LNCaP clone FGC (cell line): ENCODE data around the gene MEOX1.

ENCODE experiments used
- DNase-seq: peaks from one replicate; pipeline ENCODE4 v3.0.0-alpha.2; 2011; ENCODE audit warnings: low read depth
- H3K4me3 ChIP-seq: 2 replicates; pipeline ENCODE4 v1.5.1; 2011; ENCODE audit warnings: mild to moderate bottlenecking, low read depth, low read length, control low read depth
- TF ChIP-seq, protein P1 (sequence below): IDR thresholded peaks from 2 replicates; pipeline ENCODE4 v1.5.1; 2012; ENCODE audit warnings: mild to moderate bottlenecking; ENCODE audit not compliant: control insufficient read depth, insufficient read depth; ENCODE audit errors: extremely low read depth

MEOX1 gene

DNA sequence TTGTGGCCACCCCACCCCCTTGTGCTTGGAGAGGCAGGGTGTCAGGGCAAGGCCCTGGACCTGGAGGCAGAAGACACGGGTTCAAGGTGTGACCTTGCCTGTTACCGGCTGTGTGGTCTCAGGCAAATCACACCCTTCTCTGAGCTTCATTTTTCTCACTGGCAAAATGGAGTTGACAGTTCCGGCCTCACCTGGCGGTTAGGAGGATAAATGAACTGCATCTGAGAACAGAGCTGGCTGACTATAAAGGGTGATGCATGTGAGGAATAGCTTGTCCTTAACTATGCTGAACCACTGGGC, 4.2 kb upstream of the MEOX1 start:
- no peak for DNase-seq
- no peak overlapping the region for H3K4me3 ChIP-seq
- TF ChIP-seq, protein P1, sequence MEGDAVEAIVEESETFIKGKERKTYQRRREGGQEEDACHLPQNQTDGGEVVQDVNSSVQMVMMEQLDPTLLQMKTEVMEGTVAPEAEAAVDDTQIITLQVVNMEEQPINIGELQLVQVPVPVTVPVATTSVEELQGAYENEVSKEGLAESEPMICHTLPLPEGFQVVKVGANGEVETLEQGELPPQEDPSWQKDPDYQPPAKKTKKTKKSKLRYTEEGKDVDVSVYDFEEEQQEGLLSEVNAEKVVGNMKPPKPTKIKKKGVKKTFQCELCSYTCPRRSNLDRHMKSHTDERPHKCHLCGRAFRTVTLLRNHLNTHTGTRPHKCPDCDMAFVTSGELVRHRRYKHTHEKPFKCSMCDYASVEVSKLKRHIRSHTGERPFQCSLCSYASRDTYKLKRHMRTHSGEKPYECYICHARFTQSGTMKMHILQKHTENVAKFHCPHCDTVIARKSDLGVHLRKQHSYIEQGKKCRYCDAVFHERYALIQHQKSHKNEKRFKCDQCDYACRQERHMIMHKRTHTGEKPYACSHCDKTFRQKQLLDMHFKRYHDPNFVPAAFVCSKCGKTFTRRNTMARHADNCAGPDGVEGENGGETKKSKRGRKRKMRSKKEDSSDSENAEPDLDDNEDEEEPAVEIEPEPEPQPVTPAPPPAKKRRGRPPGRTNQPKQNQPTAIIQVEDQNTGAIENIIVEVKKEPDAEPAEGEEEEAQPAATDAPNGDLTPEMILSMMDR, result no peak

DNA sequence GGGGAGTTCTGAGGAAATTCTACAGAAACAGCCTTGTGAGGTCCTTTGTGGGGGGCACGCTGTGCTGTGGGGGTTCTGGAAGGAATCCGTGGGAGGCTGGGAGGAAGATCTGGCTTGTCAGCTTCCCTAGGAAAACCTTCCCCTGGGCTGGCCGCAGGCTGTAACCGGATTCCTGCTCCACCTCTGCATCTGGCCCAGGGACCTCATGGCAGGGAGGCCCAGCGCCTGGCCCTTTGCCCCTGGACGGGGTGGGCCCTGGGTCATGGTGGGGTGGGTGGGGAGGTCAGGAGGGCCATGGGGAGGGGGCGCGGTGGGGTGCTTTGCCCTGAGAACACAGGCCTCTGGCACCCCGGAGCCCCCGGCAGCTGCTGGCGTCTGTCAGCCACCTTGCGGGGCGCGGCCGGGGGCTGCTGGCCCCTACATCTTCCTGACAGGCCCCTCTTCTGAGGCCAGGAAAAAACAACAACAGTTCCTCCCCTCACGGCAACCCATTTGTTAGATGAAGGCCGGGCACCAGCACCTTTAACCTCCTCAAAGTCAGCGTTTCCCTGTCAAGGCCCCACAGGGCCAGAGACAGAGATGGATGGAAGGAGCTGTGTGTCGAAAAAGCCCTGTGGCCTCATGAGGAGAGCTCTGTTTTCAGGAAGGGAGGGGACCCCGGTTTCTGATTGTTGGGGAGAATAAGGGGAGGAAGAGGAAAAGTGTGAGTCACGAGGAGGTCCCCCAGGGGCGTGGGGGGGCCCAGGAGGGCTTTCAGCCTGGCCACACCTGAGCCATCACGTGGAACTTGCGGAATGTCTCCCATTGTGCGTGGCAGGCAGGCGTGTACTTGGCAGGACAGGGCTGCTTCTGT, 3.6 kb upstream of the MEOX1 start:
- no peak for DNase-seq
- TF ChIP-seq, protein P1, result no peak
- H3K4me3 ChIP-seq, result no peak overlapping the region

DNA sequence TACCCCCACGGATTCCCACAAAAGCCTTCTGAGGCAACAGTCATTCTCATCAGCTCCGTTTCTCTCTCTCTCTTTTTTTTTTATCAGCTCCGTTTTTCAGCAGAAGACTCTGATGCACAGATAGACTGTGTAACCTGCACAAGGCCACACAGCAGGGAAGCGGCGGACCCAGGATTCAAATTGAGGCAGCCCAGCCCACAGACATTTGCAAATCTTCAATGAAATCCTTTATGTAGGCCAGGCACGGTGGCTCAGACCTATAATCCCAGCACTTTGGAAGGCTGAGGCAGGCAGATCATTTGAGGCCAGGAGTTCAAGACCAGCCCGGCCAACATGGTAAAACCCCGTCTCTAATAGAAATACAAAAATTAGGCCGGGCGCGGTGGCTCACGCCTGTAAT, 2.4 kb upstream of the MEOX1 start:
- no peak for DNase-seq
- TF ChIP-seq, protein P1, result no peak
- H3K4me3 ChIP-seq, result no peak overlapping the region

DNA sequence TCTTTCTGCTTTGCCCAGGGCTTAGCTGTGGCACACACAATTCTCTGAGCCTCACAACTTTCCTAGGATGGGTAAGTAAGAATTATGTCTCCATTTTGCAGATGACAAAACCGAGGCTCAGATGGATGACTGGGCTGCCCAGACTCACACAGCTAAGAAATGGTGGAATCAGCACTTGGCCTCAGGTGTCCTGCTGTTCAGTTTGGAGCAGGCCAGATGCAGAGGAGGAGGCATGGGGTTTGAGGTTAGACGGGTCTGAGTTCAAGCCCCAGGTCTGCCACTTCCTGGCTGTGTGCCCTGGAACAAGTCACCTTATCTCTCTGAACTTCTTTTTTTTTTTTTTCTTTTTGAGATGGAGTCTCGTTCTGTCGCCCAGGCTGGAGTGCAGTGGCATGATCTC, 1.7 kb upstream of the MEOX1 start:
- TF ChIP-seq, protein P1, result no peak
- H3K4me3 ChIP-seq, result no peak overlapping the region
- DNase-seq, result no peak

DNA sequence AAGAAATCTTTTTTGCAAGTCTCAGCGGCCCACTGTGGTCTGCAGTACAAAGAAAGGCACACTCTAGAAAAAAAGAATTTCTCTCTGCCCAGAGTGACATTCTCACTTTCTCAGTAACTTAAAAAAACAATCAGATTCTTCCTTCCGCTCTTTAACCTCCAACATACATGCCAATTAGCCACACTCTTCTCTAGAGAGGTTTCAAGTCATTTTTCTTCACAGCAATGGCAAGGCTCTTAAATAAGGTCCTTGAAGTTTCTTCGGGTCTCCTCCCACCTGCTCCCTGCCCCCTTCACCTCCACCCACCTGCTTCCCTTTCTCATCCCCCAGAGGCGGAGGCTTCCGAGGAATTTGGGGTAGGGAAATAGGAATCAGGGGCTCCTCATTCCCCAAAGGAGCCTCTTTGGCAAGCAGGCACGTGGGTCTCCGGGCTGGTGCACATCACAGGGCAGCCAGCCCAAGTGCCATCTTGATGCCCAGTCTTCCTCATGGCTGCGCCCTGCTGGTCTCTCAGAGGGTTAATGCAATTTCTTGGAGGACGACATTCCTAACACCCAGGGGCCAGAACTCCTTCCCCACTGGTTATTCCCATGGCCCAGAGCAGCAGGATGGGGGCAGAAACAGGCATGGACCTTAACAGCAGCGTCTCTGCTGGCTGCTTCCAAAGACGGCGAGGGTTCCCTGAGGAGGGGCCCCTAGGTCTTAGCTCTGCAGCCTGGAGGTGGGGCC, 855 bp upstream of the MEOX1 start:
- TF ChIP-seq, protein P1, result no peak
- no peak for DNase-seq
- no peak overlapping the region for H3K4me3 ChIP-seq

DNA sequence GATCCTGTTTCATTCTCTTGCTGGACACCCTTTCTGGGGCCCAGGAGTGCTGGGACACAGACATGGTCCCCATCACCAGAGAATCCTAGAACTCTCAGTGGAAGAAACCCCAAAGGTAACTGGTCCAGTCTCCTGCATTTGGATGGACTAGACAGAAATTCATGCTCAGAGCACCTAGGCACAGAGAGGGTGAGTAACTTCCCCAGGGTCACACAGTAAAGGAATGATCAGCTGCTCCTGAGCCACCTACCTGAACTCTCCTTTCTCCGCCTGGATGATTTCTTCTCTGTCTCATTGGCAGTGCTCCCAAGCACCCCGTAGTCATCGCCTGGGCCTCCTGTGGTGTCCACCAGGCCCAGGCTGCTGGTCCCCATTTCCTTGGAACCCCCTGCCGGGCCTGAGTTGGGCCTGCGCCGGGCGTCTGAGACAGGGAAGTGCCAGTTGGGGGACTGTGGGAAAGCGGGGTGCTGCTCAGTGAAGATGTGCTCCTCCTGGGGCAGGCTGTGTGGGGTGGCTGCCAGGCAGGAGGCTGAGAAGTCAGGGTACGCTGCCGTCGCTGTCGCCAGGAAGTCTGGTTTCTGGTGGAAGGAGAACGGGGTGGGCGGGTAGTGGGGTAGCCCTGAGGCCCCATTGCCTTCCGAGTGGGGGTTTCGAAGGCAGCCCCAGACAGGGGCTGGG, 767 bp downstream of the MEOX1 start:
- DNase-seq, result no peak
- TF ChIP-seq, protein P1, result no peak
- H3K4me3 ChIP-seq, result no peak overlapping the region
